UCSD-AML1 (cell line): Measurements from ENCODE around the gene GALNT15.

Experiments
- DNase-seq: peaks from one replicate; lab custom pipeline; 2025; ENCODE audit not compliant: unreplicated experiment; lab: John Stamatoyannopoulos, UW

The GALNT15 gene, protein sequence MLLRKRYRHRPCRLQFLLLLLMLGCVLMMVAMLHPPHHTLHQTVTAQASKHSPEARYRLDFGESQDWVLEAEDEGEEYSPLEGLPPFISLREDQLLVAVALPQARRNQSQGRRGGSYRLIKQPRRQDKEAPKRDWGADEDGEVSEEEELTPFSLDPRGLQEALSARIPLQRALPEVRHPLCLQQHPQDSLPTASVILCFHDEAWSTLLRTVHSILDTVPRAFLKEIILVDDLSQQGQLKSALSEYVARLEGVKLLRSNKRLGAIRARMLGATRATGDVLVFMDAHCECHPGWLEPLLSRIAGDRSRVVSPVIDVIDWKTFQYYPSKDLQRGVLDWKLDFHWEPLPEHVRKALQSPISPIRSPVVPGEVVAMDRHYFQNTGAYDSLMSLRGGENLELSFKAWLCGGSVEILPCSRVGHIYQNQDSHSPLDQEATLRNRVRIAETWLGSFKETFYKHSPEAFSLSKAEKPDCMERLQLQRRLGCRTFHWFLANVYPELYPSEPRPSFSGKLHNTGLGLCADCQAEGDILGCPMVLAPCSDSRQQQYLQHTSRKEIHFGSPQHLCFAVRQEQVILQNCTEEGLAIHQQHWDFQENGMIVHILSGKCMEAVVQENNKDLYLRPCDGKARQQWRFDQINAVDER

DNA sequence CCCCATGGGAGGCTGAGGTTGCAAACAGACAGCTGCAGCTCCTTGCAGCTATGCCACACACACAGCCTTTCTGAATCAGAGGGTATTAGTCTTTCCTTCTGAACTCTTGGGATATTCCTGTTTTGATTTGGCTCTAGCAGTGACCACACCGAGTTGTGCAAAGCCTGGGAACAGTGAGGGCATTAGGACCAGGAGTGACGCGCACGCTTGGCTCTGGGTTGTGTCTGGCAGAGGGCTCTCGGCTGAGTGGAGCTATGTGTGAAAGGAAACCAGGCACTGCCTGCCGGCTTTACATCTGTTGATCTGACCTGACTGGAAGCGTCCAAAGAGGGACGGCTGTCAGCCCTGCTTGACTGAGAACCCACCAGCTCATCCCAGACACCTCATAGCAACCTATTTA is at the start of gene GALNT15:
Gene GALNT15, plus strand, starts transcription at position 292 of the 400 bp plus-strand sequence. CDS start 472 bp downstream, outside the sequence.
- DNase-seq = no peak

DNA sequence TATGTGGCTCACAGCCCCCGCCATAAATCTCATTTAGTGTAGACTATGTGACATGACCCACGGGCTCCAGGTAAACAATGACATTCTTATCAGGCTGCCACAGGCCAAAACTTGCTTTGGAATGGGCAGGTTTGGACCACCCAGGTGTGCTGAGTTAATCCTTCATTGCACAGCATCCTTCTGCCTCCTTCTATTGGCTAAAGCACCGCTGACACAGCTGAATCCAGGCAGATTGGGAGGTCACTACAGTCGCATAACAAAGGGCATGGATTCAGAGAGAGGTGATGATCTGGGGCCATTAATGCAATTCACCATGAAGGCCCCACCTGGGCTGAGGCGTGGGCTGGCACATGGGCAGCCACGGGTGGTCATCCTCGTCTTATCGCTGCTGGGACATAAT is 47.8 kb upstream of the GALNT15 start:
- no peak for DNase-seq

DNA sequence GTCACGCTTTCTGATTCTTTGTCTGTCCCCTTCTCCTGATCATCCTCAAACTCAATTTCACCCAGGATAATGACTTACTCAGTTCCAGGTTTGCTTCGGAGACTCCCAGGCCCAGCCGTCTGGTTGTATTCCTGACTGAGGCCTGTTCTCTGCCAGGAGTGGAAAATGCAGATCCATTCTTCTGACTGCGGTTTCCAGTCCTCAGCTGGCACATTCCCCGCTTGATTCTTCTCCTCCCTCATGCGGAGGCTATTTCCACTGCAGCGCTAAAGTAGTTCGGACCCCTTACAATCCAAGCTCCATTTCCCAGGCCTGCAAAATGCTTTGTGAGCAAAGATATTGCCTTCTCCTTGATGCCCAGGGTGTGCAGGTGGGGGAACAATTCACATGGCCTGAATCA is 47.2 kb upstream of the GALNT15 start:
- no peak for DNase-seq

DNA sequence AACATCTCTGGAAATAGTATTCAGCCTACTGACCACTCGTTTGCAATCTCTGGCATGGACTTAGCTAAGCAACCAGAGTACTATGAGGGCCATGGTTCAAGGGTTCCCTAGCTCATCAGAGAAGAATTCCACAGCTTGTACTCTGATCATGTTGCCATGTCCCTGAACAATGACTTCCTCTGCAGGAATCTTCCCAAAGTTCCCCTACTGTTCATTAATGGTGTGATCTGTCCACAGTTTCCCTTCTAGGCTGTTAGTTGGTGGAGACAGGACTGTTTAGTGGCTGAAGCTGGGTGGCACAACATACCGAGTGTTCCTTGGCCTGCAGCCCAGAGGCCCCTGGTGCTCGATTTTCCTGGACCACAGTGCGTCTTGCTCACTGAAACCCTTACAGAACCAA is 44.4 kb upstream of the GALNT15 start:
- DNase-seq = no peak

DNA sequence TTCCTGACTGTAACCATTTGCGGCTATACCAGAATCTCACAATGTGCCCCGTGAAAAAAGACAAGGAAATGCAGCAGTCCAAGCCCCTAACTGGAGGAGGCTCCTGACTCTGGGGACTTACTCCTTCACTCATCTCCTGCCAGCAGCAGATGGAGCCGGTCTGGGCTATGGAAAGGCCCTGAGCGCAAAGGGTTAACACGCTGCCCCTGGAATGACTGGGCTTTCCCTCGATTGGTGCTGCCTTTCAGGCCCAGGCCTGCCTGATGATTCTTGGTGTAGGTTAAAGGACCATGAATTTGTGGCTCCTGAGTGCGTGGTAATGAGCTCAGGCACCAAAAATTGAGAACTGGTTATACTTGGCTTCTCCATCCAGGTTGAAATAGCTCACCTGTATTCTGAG is 42.3 kb upstream of the GALNT15 start:
- no peak for DNase-seq

DNA sequence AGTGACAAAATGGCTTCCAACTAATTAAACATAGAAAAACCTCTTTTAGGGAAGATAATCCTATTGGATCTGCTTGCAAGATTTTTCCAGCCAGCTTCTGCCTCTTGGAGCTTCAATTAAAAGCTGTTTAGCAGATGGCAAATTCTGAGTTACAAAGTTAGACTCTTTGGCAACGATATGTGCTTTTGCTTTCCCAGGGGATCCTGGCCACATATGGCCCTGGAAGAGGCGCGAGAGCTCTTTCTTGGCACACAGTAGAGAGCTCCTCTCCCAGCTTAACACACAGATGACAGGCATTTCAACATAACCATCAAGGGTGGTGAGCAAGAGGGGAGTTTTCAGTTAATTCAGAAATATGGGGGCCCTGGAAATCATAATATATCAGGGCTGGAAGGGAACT is 41.6 kb upstream of the GALNT15 start:
- no peak for DNase-seq

DNA sequence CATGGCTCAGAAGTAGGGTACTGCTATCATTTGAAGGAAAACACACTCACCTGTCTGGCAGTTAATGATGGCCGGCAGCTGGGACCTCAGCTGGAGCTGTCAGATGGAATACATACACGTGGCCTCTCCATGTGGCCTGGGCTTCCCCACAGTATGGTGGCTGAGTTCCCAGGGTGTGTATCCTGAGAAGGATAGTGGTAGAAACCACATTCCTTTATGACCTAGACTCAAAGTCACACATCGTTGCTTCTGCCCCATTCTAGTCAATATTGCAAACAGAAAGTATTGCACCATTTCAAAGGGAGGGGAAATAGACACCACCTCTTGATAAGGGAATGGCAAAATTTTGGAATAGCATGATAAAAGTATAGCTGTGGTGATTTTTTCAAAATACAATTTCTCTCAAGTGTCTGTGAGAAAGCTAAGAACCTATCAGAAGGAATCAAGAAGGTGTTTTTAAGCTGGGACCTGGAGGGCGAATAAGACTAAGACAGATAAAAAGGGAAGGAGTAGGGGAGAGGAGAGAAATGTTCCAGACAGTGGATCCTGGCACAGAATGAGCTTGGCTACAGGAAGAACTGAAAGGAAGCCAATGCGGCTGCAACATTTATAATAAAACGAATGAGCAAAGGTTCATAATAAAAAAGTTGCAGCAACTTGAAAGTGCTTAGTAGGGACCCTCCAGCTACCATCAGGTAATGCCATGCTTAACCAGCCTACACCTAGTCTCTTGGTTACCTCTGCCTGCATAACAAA is 40.1 kb upstream of the GALNT15 start:
- no peak for DNase-seq

DNA sequence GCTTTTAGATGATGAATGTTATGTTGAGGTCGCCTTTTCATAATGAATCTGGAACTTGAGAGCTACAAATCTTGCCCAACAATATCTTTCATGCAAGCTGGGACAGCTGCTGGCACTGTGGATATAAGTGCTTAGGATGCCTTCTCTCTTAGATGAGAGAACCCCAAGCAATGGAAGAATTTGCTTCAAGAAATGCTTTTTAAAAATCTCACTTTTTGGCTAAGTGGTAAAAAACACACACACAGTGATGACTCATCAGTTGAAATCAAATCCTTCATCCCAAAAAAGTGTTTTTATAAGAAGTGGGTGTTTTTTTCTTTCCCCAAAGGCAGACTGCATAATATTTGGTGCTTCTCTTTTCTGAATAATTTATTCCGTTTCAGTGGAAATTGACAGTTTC is 38.4 kb upstream of the GALNT15 start:
- no peak for DNase-seq

DNA sequence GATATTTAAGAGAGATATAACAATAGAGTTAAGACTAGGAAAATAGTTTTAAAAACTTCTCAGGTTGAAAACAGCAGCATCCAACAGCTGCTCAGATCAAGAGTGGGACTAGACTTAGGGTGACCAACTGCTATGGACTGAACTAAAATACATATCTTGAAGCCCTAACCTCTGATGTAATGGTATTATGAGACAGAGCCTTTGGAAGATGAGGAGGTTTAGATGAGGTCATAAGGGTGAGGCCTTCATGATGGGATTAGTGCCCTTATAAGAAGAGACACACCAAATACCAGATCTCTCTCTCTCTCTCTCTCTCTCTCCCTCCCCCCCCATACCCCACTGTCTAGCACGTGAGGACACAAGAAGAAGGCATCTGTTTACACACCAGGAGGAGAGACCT is 37.4 kb upstream of the GALNT15 start:
- DNase-seq = no peak

DNA sequence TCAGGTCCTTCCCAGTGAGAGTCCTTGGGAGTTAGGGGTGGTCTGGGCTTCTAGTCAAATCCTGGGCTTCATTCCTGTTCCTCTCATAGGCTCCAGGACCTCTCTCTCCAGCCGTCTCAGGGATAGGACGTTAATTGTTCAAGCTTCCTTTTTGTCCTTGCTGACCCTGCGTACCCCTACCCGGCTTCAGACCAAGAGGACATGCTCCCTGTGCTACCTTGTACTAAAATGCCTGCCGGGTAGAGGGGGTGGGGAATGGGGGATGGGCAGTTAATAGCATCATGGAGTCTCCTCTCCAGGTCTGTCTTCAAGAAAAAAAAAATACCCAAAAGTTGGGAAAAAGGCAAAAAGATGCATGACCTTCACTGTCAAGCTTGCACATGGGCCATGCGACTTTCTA is 36.5 kb upstream of the GALNT15 start:
- DNase-seq = no peak

DNA sequence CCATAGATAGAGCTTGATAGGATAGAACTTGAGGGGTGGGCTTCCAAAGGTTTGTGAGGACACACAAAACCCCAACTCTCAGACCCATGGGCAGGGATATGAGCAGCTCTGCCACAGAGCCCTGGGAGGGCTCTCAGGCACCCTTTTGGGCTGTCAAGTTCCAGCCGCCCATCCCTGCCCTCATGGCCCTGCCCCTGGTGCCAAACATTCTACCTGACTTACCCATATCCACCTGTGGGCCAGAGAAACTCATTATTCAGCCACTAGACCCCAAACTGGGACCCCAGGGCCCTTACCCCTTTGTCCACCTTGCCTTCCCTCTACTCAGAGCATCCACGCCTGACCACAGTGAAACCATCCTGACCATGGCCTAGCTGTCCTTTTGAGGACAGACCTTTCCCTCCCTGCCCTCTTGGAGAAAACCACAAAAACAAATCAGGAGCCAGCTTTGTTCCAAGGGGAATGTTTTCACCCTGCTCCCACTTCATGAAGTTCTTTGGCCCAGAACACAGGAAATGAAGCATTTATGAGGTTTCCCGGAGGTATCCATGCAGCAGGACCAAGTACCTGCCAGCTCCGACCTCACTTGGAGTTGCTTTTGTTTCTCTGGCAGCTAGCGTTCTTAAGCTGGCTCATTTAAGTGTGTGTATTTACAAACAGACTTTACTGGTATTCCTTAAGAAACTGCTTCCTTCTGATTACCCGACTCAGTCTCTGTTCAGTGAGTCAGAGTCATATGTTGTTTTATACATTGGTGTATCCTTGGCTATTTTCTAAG is 34.2 kb upstream of the GALNT15 start:
- DNase-seq = no peak

DNA sequence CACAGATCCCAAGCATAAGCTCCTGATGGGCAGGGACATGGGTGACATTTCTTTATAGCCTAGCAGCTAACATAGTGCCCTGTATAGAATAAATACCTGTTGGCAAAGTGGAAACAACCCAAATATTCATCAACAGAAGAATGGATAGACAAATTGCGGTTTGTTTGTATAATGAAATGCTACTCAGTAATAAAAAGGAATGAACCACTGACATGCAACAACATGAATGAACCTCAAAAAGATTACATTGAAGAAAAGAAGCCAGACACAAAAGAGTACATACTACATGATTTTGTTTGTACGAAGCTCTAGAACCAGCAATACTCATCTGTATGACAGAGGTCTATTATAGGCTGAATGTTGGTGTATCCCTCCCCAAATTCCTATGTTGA is 33.6 kb upstream of the GALNT15 start:
- DNase-seq = no peak

DNA sequence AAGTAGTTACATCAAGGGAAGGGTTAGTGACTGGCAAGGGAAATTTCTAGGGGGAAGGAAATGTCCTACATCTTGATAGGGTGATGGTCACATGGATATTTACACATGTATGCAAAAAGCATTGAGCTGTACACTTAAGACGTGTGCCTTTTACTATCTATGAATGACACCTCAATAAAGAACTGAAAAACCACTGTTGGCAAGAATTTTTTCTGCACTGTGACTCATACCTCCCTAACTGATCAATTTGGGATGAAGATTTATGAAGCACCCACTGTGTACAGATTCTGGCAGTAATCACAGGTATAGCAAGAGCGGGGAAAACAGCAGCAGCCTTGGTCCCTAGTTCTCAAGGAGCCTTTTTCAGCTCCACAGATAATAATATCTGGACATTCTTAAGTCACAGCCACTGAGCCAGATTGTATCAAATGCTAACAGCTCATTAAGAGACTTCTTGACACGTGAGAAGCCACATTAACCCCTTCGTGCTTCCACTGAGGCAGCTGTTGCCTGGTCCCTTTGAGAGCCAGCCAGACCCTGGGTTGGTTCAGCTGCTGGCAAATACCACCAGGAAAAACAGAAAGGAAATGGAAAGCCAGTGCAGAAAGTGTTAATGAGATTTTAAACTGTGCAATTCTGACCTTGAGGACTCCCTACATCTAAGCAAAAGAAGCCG is 32.0 kb upstream of the GALNT15 start:
- DNase-seq = no peak

DNA sequence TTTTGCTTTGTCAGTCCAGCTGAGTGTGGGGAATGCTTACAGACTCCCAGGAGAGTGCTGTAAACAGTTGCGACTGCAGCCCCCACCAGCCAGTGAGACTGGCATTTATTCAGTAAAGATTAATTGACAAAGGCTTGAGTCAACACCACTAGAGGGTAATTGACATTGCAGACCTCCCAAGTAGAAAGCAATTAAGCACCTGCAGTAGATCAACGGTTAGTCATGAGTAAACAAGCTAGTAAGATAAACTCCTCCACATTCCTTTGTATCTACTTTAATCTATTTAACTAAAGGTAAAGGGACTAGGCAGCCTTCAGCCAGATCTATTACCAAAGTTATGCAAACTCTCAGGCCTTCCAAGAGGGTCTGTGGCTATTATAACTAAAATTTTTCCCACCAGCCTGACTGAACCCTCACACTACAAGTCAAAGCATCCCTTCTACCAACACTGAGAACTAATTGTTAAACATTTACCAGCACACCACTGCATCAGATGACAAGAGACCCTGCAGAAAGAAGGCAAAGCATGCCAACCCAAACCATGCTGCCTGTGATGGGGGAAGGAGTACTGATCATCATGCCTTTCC is 30.5 kb upstream of the GALNT15 start:
- no peak for DNase-seq

DNA sequence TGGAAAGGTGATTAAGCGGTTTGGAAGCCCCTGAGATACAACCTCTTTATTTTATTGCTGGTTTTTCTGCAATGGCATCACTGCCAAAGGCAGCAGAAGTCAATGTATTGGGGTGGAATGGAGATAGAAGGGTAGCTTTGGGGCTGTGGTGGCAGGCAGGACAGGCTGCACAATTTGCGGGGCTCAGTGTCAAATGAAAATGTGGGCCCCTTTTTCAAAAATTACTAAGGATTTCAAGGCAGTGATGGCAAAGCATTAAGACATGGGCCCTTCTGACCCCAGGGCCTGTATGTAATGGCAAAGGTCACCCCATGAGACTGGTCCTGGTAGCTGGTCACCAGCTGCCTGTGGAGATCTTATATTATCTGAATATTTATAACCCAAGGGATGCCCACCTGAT is 29.3 kb upstream of the GALNT15 start:
- no peak for DNase-seq

DNA sequence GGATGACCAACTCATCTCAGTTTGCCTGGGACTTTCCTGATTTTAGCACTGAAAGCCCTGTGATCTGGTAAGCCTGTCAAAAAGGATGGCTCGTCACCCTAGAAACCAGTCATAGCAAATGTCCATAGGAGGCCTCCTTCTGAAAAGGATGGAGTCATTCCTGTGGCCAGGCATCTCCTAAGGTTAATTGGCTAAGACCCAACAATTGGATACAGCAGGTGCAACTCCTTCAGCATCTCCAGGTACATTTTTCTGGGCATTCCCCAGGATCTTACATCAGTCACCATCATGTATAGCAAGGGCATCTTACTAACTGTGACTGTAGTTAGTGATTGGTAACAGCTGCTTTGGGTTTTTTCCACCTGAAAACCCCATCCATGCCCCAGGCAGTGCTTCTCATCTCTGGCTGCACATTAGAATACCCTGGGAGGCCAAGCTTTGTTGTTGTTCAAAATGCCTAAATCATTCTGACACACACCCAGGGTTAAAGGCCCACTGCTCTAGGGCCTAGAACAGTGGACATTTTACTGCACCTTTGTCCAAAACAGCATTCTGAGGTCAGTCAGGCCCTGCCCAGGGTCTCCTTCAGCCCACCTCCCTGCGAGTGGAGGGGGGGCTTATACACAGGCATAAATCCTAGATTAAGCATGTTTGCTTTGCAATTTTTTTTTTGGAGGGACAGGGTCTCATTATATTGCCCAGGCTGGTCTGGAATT is 28.3 kb upstream of the GALNT15 start:
- no peak for DNase-seq

DNA sequence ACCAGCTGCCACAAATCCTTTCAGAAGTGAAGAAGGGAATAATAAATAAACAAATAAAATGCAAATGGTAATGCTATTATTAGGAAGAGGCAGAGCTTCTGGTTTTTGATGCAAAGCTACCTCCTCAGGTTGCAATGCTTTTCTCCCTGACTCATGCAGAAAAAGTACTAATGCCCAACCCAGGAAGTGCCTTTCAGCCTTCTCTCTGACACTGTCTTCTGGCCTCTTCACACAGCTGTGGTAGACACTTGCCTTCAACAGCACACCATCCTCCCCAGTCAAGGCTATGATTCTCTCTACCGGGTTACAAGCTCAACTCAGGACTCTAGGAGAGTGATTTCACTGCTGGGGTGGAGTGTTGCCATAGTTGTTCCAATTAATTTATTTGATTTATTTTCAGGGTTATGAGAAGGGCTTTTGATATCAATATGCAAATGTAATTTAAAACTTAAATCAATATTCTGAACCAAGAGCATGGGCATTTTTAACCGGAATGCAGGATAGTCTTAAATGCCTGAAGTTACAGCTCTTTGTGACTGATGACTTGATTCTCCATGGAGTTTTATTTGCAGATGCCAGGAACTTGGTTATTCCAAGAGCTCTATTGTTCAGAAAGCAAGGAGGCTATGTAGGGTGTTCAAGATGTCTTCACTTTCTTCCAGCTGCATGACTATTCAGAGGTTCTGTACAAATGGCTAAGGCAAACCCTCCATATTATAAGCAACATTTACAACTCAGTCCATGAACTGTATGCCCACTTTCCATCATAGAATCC is 27.1 kb upstream of the GALNT15 start:
- no peak for DNase-seq

DNA sequence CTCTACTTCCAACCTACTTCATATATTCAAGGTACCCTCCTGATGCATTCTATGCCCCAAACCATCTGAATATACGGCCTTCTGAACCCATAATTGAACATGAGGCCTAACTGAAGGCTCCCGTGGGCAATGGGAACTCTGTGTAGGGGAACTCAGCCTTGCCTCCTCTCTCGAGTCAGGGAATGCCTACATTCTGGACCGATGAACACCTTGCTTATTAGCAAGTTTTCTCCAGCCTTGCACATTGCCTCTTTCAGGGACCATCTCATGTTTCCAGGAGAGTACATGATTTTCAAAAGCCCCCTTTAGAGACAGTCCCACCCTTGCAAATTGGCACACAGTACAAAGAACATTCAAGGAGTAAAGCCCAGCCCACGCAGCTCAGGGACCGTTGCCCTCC is 26.3 kb upstream of the GALNT15 start:
- DNase-seq = no peak

DNA sequence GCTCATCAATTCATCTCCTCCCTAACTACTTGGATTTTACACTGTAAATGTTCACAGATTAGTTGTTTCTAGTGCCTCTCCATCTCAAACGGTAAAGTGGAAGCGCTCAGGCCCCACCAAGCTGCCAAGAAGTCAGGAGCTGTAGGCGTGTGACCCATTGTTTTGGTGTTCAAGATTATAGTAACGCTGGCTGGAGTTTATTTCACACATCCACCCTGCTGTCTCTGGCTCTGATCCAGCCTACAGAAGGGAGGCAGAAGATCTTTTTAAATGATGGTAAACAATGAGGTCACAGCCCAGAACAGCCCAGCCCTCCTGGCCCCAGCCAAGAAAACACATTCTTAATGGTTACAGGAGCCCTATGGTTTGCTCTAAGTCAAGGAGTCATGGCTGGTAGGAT is 25.7 kb upstream of the GALNT15 start:
- DNase-seq = no peak
